ENCODE results near the gene YAP1.
A peak's percentile ranks its signal among the peaks of the same experiment; 100 is the strongest.

Gene YAP1

DNA sequence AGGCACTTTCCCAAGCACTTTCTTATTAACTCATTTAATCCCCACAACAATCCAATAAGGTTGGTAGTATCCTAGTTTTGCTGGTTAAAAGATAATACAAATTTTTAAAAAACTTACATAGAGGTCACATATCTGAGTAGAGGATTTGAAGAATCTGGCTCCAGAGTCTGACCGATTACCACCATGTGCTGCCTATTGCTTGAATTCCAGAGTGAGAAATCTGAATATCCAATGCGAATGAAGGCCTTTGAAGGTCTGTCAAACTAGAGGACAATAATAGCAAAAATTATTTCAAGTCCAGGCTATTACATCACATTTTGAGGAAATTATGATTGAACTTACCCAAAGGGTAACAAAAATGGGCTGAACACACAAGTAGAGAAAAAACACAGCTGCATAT is 129.2 kb downstream of the YAP1 start:
- DNase-seq (ENCODE audit: low read depth in 2 of 2) = no peak
- H3K4me3 ChIP-seq (replicated peaks in 1 of 2; ENCODE audit: low read depth in 2 of 2, low read length in 2 of 2) = no peak overlapping the region
- TF ChIP-seq, protein P1, sequence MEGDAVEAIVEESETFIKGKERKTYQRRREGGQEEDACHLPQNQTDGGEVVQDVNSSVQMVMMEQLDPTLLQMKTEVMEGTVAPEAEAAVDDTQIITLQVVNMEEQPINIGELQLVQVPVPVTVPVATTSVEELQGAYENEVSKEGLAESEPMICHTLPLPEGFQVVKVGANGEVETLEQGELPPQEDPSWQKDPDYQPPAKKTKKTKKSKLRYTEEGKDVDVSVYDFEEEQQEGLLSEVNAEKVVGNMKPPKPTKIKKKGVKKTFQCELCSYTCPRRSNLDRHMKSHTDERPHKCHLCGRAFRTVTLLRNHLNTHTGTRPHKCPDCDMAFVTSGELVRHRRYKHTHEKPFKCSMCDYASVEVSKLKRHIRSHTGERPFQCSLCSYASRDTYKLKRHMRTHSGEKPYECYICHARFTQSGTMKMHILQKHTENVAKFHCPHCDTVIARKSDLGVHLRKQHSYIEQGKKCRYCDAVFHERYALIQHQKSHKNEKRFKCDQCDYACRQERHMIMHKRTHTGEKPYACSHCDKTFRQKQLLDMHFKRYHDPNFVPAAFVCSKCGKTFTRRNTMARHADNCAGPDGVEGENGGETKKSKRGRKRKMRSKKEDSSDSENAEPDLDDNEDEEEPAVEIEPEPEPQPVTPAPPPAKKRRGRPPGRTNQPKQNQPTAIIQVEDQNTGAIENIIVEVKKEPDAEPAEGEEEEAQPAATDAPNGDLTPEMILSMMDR (IDR thresholded peaks at IDR 0.05; ENCODE audit: low read depth, low read length) = no peak

DNA sequence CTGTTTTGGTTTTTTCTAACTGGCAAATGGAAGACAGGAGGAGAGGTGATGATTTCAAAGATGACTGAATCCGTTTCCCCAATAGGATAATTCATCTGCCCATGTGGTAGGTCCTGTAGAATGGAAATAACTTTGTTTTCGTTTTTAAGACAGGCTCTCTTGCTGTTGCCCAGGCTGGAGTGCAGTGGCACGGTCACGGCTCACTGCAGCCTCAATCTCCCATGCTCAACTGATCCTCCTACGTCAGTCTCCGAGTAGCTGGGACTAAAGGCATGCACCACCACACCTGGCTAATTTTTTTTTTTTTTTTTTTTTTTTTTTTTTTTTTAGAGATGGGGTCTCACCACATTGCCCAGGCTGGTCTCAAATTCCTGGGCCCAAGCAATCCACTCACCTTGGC is 129.7 kb downstream of the YAP1 start:
- DNase-seq (ENCODE audit: low read depth in 2 of 2) = no peak
- no peak overlapping the region for H3K4me3 ChIP-seq (replicated peaks in 1 of 2; ENCODE audit: low read depth in 2 of 2, low read length in 2 of 2)
- TF ChIP-seq, protein P1 (IDR thresholded peaks at IDR 0.05; ENCODE audit: low read depth, low read length) = no peak

DNA sequence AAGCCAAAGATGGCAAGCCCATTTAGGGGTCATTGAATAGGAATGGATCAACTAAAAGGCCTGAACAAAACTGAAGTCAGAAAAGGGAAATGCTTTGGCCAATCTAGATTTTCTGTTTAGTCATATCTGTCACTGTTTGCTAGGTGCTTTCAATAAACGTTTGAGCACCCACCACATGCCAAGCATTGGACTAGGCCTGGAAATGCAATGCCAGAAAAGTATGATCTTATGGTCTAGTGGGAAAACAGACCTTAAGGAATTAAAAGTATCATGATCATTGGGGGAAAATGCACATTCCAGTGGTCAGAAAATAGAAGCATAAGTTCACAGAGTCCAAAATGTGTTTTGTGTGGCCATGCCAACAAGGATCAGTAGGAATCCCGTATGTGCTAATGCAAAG is 130.3 kb downstream of the YAP1 start:
- peak; percentile 40 to 54 for DNase-seq (ENCODE audit: low read depth in 2 of 2)
- TF ChIP-seq, protein P1 (IDR thresholded peaks at IDR 0.05; ENCODE audit: low read depth, low read length) = no peak
- H3K4me3 ChIP-seq (replicated peaks in 1 of 2; ENCODE audit: low read depth in 2 of 2, low read length in 2 of 2) = no peak overlapping the region

DNA sequence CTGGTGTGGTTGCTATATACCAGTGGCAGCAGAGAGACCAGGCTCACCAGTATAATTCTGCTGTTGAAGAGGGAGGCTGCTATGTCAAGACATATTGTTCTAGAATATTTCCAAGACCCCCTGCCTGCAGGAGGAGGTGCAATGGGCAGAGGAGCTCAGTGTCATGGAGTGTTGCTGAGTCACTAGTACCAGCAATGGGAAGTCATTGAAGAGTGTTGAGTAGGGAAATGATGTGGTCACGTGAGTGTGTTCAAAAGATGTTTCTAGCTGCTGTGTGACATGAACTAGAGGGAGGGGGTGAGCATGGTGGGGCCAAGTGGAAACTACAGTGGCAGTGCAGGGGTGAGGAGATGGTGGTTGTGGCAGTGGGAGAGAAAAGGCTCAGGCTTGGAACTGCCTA is 130.8 kb downstream of the YAP1 start:
- H3K4me3 ChIP-seq (replicated peaks in 1 of 2; ENCODE audit: low read depth in 2 of 2, low read length in 2 of 2) = no peak overlapping the region
- DNase-seq (ENCODE audit: low read depth in 2 of 2) = peak in 1 of 2 donors; percentile 28
- TF ChIP-seq, protein P1 (IDR thresholded peaks at IDR 0.05; ENCODE audit: low read depth, low read length) = no peak

DNA sequence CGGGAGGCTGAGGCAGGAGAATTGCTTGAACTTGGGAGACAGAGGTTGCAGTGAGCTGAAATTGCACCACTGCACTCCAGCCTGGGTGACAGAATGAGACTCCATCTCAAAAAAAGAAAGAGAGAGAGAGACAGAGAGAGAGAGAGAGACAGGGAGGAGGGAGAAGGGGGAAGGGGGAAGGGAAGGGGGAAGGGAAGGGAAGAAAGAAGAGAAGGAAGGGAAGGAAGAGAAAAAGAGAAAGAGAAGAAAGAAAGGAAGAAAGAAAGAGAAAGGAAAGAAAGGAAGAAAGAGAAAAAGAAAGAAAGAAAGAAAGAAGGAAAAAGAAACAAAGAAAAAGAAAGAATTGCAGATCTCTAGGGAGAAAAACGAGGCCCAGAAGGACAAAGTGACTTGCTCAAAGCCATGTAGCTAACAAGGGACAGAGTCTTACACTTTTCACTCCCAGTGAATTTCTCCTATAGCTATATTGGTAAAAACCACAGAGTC is 133.2 kb downstream of the YAP1 start:
- no peak overlapping the region for H3K4me3 ChIP-seq (replicated peaks in 1 of 2; ENCODE audit: low read depth in 2 of 2, low read length in 2 of 2)
- no peak for DNase-seq (ENCODE audit: low read depth in 2 of 2)
- TF ChIP-seq, protein P1 (IDR thresholded peaks at IDR 0.05; ENCODE audit: low read depth, low read length) = no peak

DNA sequence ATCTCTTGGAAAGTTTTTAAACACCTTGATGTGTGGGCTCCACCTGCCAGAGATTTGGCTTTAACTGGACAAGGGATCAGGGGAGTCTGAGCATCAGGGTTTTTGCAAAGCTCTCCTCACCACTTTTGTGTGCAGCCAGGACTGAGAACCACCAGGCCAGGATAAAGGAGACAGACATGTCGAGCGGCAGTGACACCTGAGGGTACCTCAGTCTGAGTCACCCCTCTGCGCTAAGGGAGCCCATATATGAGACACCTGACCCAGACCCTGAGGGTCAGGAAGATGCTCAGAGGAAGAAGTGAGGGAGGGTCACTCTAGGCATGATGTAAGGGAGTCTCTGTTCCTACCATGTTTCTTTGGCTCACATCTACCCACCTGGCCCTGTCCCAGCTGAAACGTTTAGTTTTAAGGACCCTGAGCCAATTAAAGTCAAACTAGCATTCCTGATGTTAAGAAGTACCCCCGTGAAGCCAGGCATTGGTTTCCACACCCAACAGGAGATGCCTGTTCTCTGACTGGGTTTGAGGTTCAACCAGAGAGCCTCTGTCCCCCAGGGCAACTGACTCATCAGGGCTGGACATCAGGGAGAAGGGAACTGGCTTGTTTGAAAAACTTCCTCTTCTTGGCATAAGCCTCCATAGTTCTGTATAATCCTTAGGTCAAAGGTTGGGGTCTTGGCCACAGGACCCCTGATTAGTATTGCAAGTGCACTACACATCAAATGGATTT is 134.6 kb downstream of the YAP1 start:
- TF ChIP-seq, protein P1 (IDR thresholded peaks at IDR 0.05; ENCODE audit: low read depth, low read length) = no peak
- no peak overlapping the region for H3K4me3 ChIP-seq (replicated peaks in 1 of 2; ENCODE audit: low read depth in 2 of 2, low read length in 2 of 2)
- peak; percentile 67 to 91 for DNase-seq (ENCODE audit: low read depth in 2 of 2)
